Activated gamma-delta T cell (primary cell): ENCODE data around the gene TMEM131L.
"Not testable (repeated sequence)": the region's sequence is repeated elsewhere in the genome, so short reads cannot be mapped to it uniquely, and the experiment has no call there.

Source experiments
- DNase-seq: peaks from one replicate; lab custom pipeline; 2025; lab: John Stamatoyannopoulos, UW
- total RNA-seq, 2 donors: gene quantifications; one replicate each; lab custom pipeline; 2026; lab: John Stamatoyannopoulos, UW

TMEM131L gene
- total RNA-seq = 103 to 137 reads per million in 2 donors

- DNase-seq = peak; percentile 61
These were observed at the start of gene TMEM131L for GRCh38 chr4:153466081-153466948. TSS of gene TMEM131L (plus strand) at chr4:153466360. CDS start at chr4:153466398, 38 bp downstream.

GRCh38 chr4:153416456-153416855 is 49.7 kb upstream of the TMEM131L start:
- DNase-seq = not testable (repeated sequence)

GRCh38 chr4:153418121-153418520 is 48.0 kb upstream of the TMEM131L start:
- no peak for DNase-seq

GRCh38 chr4:153418558-153418957 is 47.6 kb upstream of the TMEM131L start:
- no peak for DNase-seq

- no peak for DNase-seq
These were observed 47.1 kb upstream of the TMEM131L start for GRCh38 chr4:153419029-153419428.

GRCh38 chr4:153419673-153420278 is 46.4 kb upstream of the TMEM131L start:
- DNase-seq = no peak

- DNase-seq = no peak
These were observed 45.8 kb upstream of the TMEM131L start for GRCh38 chr4:153420361-153420760.

- no peak for DNase-seq
These were observed 44.2 kb upstream of the TMEM131L start for GRCh38 chr4:153421941-153422340.

GRCh38 chr4:153426207-153426885 is 39.8 kb upstream of the TMEM131L start:
- no peak for DNase-seq

GRCh38 chr4:153427363-153428071 is 38.6 kb upstream of the TMEM131L start:
- no peak for DNase-seq

GRCh38 chr4:153428941-153429475 is 37.2 kb upstream of the TMEM131L start:
- no peak for DNase-seq

- DNase-seq = no peak
These were observed 33.0 kb upstream of the TMEM131L start for GRCh38 chr4:153432965-153433753.

- DNase-seq = no peak
These were observed 32.4 kb upstream of the TMEM131L start for GRCh38 chr4:153433754-153434105.

GRCh38 chr4:153434190-153434589 is 32.0 kb upstream of the TMEM131L start:
- no peak for DNase-seq

- DNase-seq = peak; percentile 1
These were observed 27.0 kb upstream of the TMEM131L start for GRCh38 chr4:153438916-153439756.

GRCh38 chr4:153439831-153440230 is 26.3 kb upstream of the TMEM131L start:
- DNase-seq = no peak

GRCh38 chr4:153440475-153440874 is 25.7 kb upstream of the TMEM131L start:
- no peak for DNase-seq

- DNase-seq = no peak
These were observed 18.8 kb upstream of the TMEM131L start for GRCh38 chr4:153447175-153447905.

GRCh38 chr4:153448003-153448731 is 18.0 kb upstream of the TMEM131L start:
- no peak for DNase-seq
